ENCODE data around the gene GNA15.

- TF ChIP-seq CTCF (IDR thresholded peaks at IDR 0.05; ENCODE audit: insufficient read depth, low read length) = no peak
- no peak for TF ChIP-seq POLR2AphosphoS5 (IDR thresholded peaks at IDR 0.05; ENCODE audit: low read depth)
- no peak for TF ChIP-seq GABPA (IDR thresholded peaks at IDR 0.05; ENCODE audit: low read depth)
- no peak for TF ChIP-seq REST (IDR thresholded peaks at IDR 0.05; ENCODE audit: insufficient replicate concordance, low read depth)
- no peak for TF ChIP-seq SPI1 (IDR thresholded peaks at IDR 0.05; ENCODE audit: borderline replicate concordance, low read depth)
These were observed 6.7 kb upstream of the GNA15 start for GRCh38 chr19:3129112-3129511.

Data from HL-60 (cell line).